Esophagus squamous epithelium (tissue), 4 donors: ENCODE data around the gene BRIP1.

Source experiments
- CTCF ChIP-seq, 6 experiments: fragments of 450-650 bp in 4 of 6; fragments of 200-600 bp in 2 of 6; sonication (generic) in 2 of 6; IDR thresholded peaks; one replicate each; pipeline ENCODE4 v1.5.1; 2016 to 2019; ENCODE audit warnings: antibody characterized with exemption in 6 of 6, mild to moderate bottlenecking in 4 of 6, moderate library complexity in 4 of 6
- POLR2A ChIP-seq, 4 donors: fragments of 450-650 bp; IDR thresholded peaks; one replicate each; pipeline ENCODE4 v1.6.1; 2017; ENCODE audit warnings: antibody characterized with exemption in 4 of 4, mild to moderate bottlenecking in 4 of 4, moderate library complexity in 3 of 4

GRCh38 chr17:61878984-61879612 lies 15.8 kb upstream of the BRIP1 start:
- TF ChIP-seq CTCF (IDR thresholded peaks at IDR 0.05) (no peak), POLR2A (IDR thresholded peaks at IDR 0.05) (no peak)
